K562 (cell line): ENCODE results near the gene SYVN1. TPM values are rescaled to one million over a fixed set of nuclear protein-coding genes. Genes with fewer than 3 reads are reported as not detected.

Experiments used
- FOXP1 ChIP-seq: sonication (generic); formaldehyde crosslinking; IDR thresholded peaks from 2 replicates; pipeline ENCODE4 v1.8.0; 2022; ENCODE audit warnings: mild to moderate bottlenecking, missing genetic modification reagents
- ZBTB40 ChIP-seq, 2 experiments: fragments of 450-650 bp in 1 of 2; sonication (generic) in 1 of 2; formaldehyde crosslinking in 1 of 2; IDR thresholded peaks; 2 replicates each; pipeline versions ENCODE4 v1.7.1 to v1.9.0; 2016 to 2022; ENCODE audit warnings: inconsistent platforms in 1 of 2, mild to moderate bottlenecking in 1 of 2, missing genetic modification reagents in 1 of 2
- ZNF407 ChIP-seq: fragments of 450-650 bp; IDR thresholded peaks from 2 replicates; pipeline ENCODE4 v1.6.1; 2016; ENCODE audit warnings: low read depth
- polyA plus RNA-seq, 8 experiments: library from polyadenylated mRNA; depleted of rRNA in 4 of 8; stranded (reverse) in 5 of 8; unstranded in 3 of 8; fragments of >200 nt; fragmentation: Nextera tagmentation in 2 of 8; fragmentation: Illumina TruSeq in 1 of 8; extraction: Ambion mirVana in 2 of 8; extraction: Trizol in 1 of 8; gene quantifications; 2 replicates each; pipeline versions ENCODE4 v1.2.1 to v1.2.3, GENCODE V29; 2011 to 2014; ENCODE audit warnings: inconsistent platforms in 1 of 8, missing spikeins in 1 of 8
- total RNA-seq, 7 experiments: library from RNA; depleted of rRNA in 6 of 7; stranded (reverse); fragments of >200 nt in 6 of 7; fragmentation: Illumina TruSeq in 2 of 7; extraction: Trizol in 2 of 7; gene quantifications; 2 replicates each; pipeline versions ENCODE4 v1.2.1 to v1.2.3, GENCODE V29; 2011 to 2021; ENCODE audit warnings: low replicate concordance in 1 of 7

Gene SYVN1
- total and polyA plus RNA-seq, 9 of the 15 experiments (the other 6 are each of a cell fraction or from before 2014, with no cell fraction given), result 0.41 to 47.4 (median 9.9) TPM

- TF ChIP-seq ZNF407 (no peak), FOXP1 (CRISPR knock-in tag) (no peak), ZBTB40 (IDR thresholded peaks at IDR 0.05) (no peak), ZBTB40 (CRISPR knock-in tag; IDR thresholded peaks at IDR 0.05) (no peak)
Observed at GRCh38 chr11:65141896-65142494, 7.7 kb upstream of the SYVN1 start (continued).
